Liver (tissue), 3 donors: ENCODE results near the gene ANAPC5.

Experiments used
- FOXA2 ChIP-seq: IDR thresholded peaks from 2 replicates; pipeline ENCODE4 v1.6.1; 2016; ENCODE audit warnings: antibody characterized with exemption
- GABPA ChIP-seq, 2 donors: IDR thresholded peaks in 1 of 2; conservative IDR thresholded peaks in 1 of 2; 2 replicates each; pipeline ENCODE4 v1.6.1; 2016; ENCODE audit warnings: antibody characterized with exemption in 2 of 2, mild to moderate bottlenecking in 1 of 2, moderate library complexity in 1 of 2
- JUND ChIP-seq, 2 donors: IDR thresholded peaks; 2 replicates each; pipeline ENCODE4 v1.6.1; 2016; ENCODE audit warnings: antibody characterized with exemption in 2 of 2
- NR2F2 ChIP-seq: IDR thresholded peaks from 2 replicates; pipeline ENCODE4 v1.6.1; 2016; ENCODE audit warnings: antibody characterized with exemption
- RAD21 ChIP-seq, 2 donors: IDR thresholded peaks; 2 replicates each; pipeline ENCODE4 v1.6.1; 2016; ENCODE audit warnings: antibody characterized with exemption in 2 of 2, mild to moderate bottlenecking in 2 of 2
- YY1 ChIP-seq: IDR thresholded peaks from 2 replicates; pipeline ENCODE4 v1.6.1; 2016; ENCODE audit warnings: antibody characterized with exemption, mild to moderate bottlenecking
- TF ChIP-seq, protein P1 (sequence below): IDR thresholded peaks from 2 replicates; pipeline ENCODE4 v1.6.1; 2016; ENCODE audit warnings: antibody characterized with exemption
- TF ChIP-seq, protein P2 (sequence below): IDR thresholded peaks from 2 replicates; pipeline ENCODE4 v1.6.1; 2016; ENCODE audit warnings: antibody characterized with exemption, mild to moderate bottlenecking
- TF ChIP-seq, protein P3 (sequence below): fragments of 150-350 bp; IDR thresholded peaks from 2 replicates; pipeline ENCODE4 v1.5.1; 2017; ENCODE audit warnings: improper control_type of control experiment, low read depth, low read length; ENCODE audit not compliant: missing input control
- TF ChIP-seq, protein P4 (sequence below): IDR thresholded peaks from 2 replicates; pipeline ENCODE4 v1.6.1; 2016; ENCODE audit warnings: antibody characterized with exemption
- donor health status: healthy.
- donor health status: healthy.

GRCh38 chr12:121294151-121294889 is 57.9 kb downstream of the ANAPC5 start:
- TF ChIP-seq, protein P1, sequence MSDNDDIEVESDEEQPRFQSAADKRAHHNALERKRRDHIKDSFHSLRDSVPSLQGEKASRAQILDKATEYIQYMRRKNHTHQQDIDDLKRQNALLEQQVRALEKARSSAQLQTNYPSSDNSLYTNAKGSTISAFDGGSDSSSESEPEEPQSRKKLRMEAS = no peak
- TF ChIP-seq, protein P2, sequence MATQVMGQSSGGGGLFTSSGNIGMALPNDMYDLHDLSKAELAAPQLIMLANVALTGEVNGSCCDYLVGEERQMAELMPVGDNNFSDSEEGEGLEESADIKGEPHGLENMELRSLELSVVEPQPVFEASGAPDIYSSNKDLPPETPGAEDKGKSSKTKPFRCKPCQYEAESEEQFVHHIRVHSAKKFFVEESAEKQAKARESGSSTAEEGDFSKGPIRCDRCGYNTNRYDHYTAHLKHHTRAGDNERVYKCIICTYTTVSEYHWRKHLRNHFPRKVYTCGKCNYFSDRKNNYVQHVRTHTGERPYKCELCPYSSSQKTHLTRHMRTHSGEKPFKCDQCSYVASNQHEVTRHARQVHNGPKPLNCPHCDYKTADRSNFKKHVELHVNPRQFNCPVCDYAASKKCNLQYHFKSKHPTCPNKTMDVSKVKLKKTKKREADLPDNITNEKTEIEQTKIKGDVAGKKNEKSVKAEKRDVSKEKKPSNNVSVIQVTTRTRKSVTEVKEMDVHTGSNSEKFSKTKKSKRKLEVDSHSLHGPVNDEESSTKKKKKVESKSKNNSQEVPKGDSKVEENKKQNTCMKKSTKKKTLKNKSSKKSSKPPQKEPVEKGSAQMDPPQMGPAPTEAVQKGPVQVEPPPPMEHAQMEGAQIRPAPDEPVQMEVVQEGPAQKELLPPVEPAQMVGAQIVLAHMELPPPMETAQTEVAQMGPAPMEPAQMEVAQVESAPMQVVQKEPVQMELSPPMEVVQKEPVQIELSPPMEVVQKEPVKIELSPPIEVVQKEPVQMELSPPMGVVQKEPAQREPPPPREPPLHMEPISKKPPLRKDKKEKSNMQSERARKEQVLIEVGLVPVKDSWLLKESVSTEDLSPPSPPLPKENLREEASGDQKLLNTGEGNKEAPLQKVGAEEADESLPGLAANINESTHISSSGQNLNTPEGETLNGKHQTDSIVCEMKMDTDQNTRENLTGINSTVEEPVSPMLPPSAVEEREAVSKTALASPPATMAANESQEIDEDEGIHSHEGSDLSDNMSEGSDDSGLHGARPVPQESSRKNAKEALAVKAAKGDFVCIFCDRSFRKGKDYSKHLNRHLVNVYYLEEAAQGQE = no peak
- TF ChIP-seq, protein P3, sequence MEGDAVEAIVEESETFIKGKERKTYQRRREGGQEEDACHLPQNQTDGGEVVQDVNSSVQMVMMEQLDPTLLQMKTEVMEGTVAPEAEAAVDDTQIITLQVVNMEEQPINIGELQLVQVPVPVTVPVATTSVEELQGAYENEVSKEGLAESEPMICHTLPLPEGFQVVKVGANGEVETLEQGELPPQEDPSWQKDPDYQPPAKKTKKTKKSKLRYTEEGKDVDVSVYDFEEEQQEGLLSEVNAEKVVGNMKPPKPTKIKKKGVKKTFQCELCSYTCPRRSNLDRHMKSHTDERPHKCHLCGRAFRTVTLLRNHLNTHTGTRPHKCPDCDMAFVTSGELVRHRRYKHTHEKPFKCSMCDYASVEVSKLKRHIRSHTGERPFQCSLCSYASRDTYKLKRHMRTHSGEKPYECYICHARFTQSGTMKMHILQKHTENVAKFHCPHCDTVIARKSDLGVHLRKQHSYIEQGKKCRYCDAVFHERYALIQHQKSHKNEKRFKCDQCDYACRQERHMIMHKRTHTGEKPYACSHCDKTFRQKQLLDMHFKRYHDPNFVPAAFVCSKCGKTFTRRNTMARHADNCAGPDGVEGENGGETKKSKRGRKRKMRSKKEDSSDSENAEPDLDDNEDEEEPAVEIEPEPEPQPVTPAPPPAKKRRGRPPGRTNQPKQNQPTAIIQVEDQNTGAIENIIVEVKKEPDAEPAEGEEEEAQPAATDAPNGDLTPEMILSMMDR = no peak
- no peak for TF ChIP-seq GABPA (IDR thresholded peaks at IDR 0.05 in 1 of 2, conservative IDR thresholded peaks at IDR 0.05 in 1 of 2)
- TF ChIP-seq FOXA2 = no peak
- TF ChIP-seq NR2F2 = no peak
- TF ChIP-seq YY1 = no peak
- TF ChIP-seq, protein P4, sequence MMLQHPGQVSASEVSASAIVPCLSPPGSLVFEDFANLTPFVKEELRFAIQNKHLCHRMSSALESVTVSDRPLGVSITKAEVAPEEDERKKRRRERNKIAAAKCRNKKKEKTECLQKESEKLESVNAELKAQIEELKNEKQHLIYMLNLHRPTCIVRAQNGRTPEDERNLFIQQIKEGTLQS = no peak
- no peak for TF ChIP-seq JUND (IDR thresholded peaks at IDR 0.05)
- TF ChIP-seq RAD21 (IDR thresholded peaks at IDR 0.05) = no peak
